CD4-positive, alpha-beta T cell (primary cell): ENCODE measurements around the gene CHST12. TPM values are rescaled to one million over a fixed set of nuclear protein-coding genes. Genes with fewer than 3 reads are reported as not detected.

Experiments
- ATAC-seq: fragments of 200-7000 bp; cut with Tn5 transposase; one replicate; pipeline ENCODE4 v1.10.0; 2022; ENCODE audit warnings: mild to moderate bottlenecking; ENCODE audit not compliant: poor library complexity
- CTCF ChIA-PET: fragments of 350-600 bp; sonication (Branson Sonifier 250); formaldehyde crosslinking; loops from one replicate; lab custom pipeline; 2021; ENCODE audit warnings: antibody characterized with exemption, inconsistent platforms; lab: Charles Lee
- POLR2A ChIA-PET: fragments of 350-600 bp; sonication (Branson Sonifier 250); formaldehyde crosslinking; loops from one replicate; lab custom pipeline; 2021; ENCODE audit warnings: antibody characterized with exemption, inconsistent platforms; lab: Charles Lee
- DNase-seq, 14 experiments: peaks; one replicate each; pipeline ENCODE4 v3.0.0-alpha.2; 2013 to 2020; ENCODE audit warnings: mixed read lengths in 2 of 14
- H3K27ac ChIP-seq, 2 donors: one replicate each; pipeline versions ENCODE4 v1.5.1 to v1.7.0; 2013; ENCODE audit warnings: low read length in 2 of 2, low read depth in 1 of 2, mild to moderate bottlenecking in 1 of 2
- H3K27me3 ChIP-seq, 2 experiments: 1 replicate in 1 of 2; 2 replicates in 1 of 2; pipeline versions ENCODE4 v1.6.1 to v1.7.0; 2013; ENCODE audit warnings: low read length in 2 of 2, control low read depth in 1 of 2, mild to moderate bottlenecking in 1 of 2, moderate library complexity in 1 of 2; ENCODE audit not compliant: insufficient read depth in 2 of 2, control insufficient read depth in 1 of 2
- H3K36me3 ChIP-seq: one replicate; pipeline ENCODE4 v1.6.1; 2013; ENCODE audit warnings: low read length, control low read depth; ENCODE audit not compliant: insufficient read depth
- H3K4me1 ChIP-seq: one replicate; pipeline ENCODE4 v1.6.1; 2013; ENCODE audit warnings: low read length, control low read depth; ENCODE audit not compliant: insufficient read depth
- H3K4me3 ChIP-seq: one replicate; pipeline ENCODE4 v1.5.1; 2013; ENCODE audit warnings: mild to moderate bottlenecking, low read length, moderate library complexity
- H3K9me3 ChIP-seq, 2 experiments: 1 replicate in 1 of 2; 2 replicates in 1 of 2; pipeline versions ENCODE4 v1.6.1 to v1.7.0; 2013; ENCODE audit warnings: low read length in 2 of 2, mild to moderate bottlenecking in 2 of 2, control low read depth in 1 of 2, moderate library complexity in 1 of 2; ENCODE audit not compliant: control insufficient read depth in 1 of 2, insufficient read depth in 1 of 2
- H3K27ac Mint-ChIP-seq: one replicate; pipeline ENCODE4 v1.8.0; 2020; ENCODE audit warnings: mixed read lengths
- H3K27me3 Mint-ChIP-seq: one replicate; pipeline ENCODE4 v1.8.0; 2021; ENCODE audit warnings: mixed read lengths
- H3K36me3 Mint-ChIP-seq: one replicate; pipeline ENCODE4 v1.8.0; 2021; ENCODE audit warnings: low read depth, mixed read lengths
- H3K4me1 Mint-ChIP-seq: one replicate; pipeline ENCODE4 v1.8.0; 2021; ENCODE audit warnings: low read depth, mixed read lengths
- H3K4me3 Mint-ChIP-seq: one replicate; pipeline ENCODE4 v1.8.0; 2020; ENCODE audit warnings: mild to moderate bottlenecking, mixed read lengths
- H3K9me3 Mint-ChIP-seq: one replicate; pipeline ENCODE4 v1.8.0; 2020; ENCODE audit warnings: mixed read lengths
- CTCF ChIP-seq: fragments of 200-600 bp; IDR thresholded peaks from one replicate; pipeline ENCODE4 v1.8.0; 2022; ENCODE audit warnings: antibody characterized with exemption, mild to moderate bottlenecking
- intact Hi-C, 2 experiments: fragments of 100-400 bp; cut with DNase I in 1 of 2; cut with micrococcal nuclease in 1 of 2; formaldehyde crosslinking; loops; one replicate each; pipeline versions ENCODE4 v1.15.1 to v1.9.0; 2023 to 2025; cut with DNase I, micrococcal nuclease
- polyA plus RNA-seq, 2 donors: library from polyadenylated mRNA; unstranded; fragments of 120-200 nt; gene quantifications; one replicate each; pipeline ENCODE4 v1.2.1, GENCODE V29; 2013
- total RNA-seq, 174 experiments: library from RNA in 2 of 174; stranded (reverse) in 2 of 174; gene quantifications; one replicate each; pipeline ENCODE4 v1.2.3 and lab custom pipeline; 2021 to 2026

The CHST12 gene
- 1 to 10 TPM; 6.6 to 8.6 TPM for total RNA-seq
- polyA plus RNA-seq (2013, experiment 1 of 2) = 20.1 TPM
- 21.8 TPM for polyA plus RNA-seq (2013, experiment 2 of 2)
- total RNA-seq (lab: John Stamatoyannopoulos, UW) = 2.9 to 90.6 (median 25.4) reads per million in 172 experiments

DNA sequence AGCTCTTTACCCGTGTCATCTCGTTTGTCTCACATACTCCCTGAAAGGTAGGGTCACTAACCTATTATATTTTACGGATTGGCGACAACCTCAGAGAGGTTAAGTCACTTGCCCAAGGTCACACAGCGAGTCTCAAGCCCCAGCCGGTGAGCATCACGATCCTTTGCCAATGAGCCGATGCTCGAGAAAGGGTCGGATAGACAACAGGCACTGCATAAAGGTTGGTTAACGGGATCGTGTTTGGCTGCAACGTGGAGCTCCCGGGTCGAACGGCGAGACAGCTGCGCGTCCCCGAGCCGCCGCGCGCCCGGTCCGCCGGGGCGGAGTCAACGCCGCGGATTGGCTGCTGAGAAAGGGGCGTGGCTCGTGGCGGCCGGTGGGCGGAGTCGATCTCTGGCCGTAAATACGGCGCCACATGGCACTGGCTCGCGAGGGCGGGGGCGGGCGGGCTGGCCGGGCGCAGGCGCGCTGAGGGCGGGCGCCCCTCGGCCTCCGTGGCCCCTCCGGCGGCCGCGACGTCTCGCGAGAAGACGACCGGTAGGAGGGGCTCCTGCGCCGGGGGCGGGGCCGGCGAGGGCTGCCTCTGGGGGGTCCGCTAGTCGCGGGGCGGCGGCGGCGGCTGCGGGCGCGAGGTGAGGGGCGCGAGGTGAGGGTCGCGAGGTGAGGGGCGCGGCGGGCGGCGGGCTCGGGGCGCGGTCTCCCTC lies at the start of gene CHST12:
Gene CHST12 (plus strand): TSS at position 598 of the 704 bp plus-strand sequence. CDS start 29,029 bp downstream, outside the sequence.
- POLR2A ChIA-PET = interaction anchor here (1.0 to 1.5 kb wide), 3 partner anchors 9 to 49 kb away, joined by 4 to 12 read pairs (median 7); partner anchors contain the start of gene EIF3B
- ATAC-seq (peak; percentile 76), DNase-seq (peak; percentile 90 to 99 (median 93))
- peak within 1 kb of the TSS; percentile 35 to 38 for H3K27ac ChIP-seq
- Mint-ChIP-seq H3K4me1 (peaks cover 54% of the 10 kb centered on the region), H3K27me3 (no peaks in the 10 kb centered on the region), H3K36me3 (no peaks in the 10 kb centered on the region), H3K4me3 (peak within 1 kb of the TSS; percentile 88), H3K9me3 (no peaks in the 10 kb centered on the region), H3K27ac (peak within 1 kb of the TSS; percentile 82)
- no peak for TF ChIP-seq CTCF
- H3K36me3 ChIP-seq = no peaks in the 10 kb centered on the region
- CTCF ChIA-PET = no interaction called here
- intact Hi-C loops = loop anchor here in 1 of 2 experiments (1.0 to 5.0 kb wide), 4 partner anchors 49 to 161 kb away; partner anchors contain the start of genes BRAT1, EIF3B, IQCE and MRM2
- no peaks in the 10 kb centered on the region for H3K9me3 ChIP-seq
- peaks cover 57% of the 10 kb centered on the region for H3K4me1 ChIP-seq
- H3K4me3 ChIP-seq = peak within 1 kb of the TSS; percentile 76
- no peaks in the 10 kb centered on the region for H3K27me3 ChIP-seq

DNA sequence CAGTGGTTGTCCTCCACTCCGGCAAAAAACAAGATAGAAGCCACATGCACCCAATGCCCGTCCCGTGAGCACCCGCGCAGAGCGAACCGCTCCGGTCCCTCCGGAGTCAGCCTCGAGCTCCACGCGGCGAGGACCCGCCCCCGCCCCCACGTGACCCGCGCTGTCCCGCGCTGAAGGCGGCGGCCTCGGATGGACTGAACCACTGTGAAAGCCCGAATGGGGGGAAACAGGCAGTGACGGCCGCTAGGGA lies 49.5 kb upstream of the CHST12 start:
- H3K27ac ChIP-seq = peak overlapping the region; percentile 99 to 100
- H3K27me3 ChIP-seq = no peaks in the 10 kb centered on the region
- ATAC-seq = peak; percentile 65
- peaks cover 32% of the 10 kb centered on the region for H3K4me1 Mint-ChIP-seq
- POLR2A ChIA-PET = interaction anchor here (0.7 to 2.1 kb wide), 24 partner anchors 11 to 822 kb away, joined by 3 to 27 read pairs (median 5); partner anchors contain the start of genes CHST12, MAD1L1, MRM2 and NUDT1
- H3K4me3 Mint-ChIP-seq = peak overlapping the region; percentile 91
- intact Hi-C loops = loop anchor here (1.0 to 5.0 kb wide), 4 partner anchors 40 to 203 kb away; partner anchors contain the start of genes SNX8 (in 2 of the 2), BRAT1 (in 1 of the 2), CHST12 (in 1 of the 2) and IQCE (in 1 of the 2)
- H3K36me3 Mint-ChIP-seq = peaks cover 22% of the 10 kb centered on the region
- peak in 13 of 14 experiments; percentile 84 to 96 (median 88) for DNase-seq
- no peaks in the 10 kb centered on the region for H3K9me3 ChIP-seq
- H3K9me3 Mint-ChIP-seq = no peaks in the 10 kb centered on the region
- H3K4me3 ChIP-seq = peak overlapping the region; percentile 64
- CTCF ChIA-PET = interaction anchor here (0.8 to 1.0 kb wide), 2 partner anchors 77 to 880 kb away, joined by 3 to 4 read pairs; no protein-coding TSS in a partner anchor
- peaks cover 48% of the 10 kb centered on the region for H3K4me1 ChIP-seq
- no peaks in the 10 kb centered on the region for H3K27me3 Mint-ChIP-seq
- peaks cover 10% of the 10 kb centered on the region for H3K36me3 ChIP-seq
- peak overlapping the region; percentile 100 for H3K27ac Mint-ChIP-seq
- no peak for TF ChIP-seq CTCF

GRCh38 chr7:2354186-2354938 lies 49.0 kb upstream of the CHST12 start, which contains the start of gene EIF3B:
EIF3B (plus strand) TSS chr7:2354827; CDS start chr7:2354922, 95 bp downstream.
- Histone ChIP-seq H3K36me3 (peaks cover 15% of the 10 kb centered on the region), H3K27ac (peak within 1 kb of the TSS; percentile 99 to 100), H3K4me3 (peak within 1 kb of the TSS; percentile 85), H3K9me3 (no peaks in the 10 kb centered on the region), H3K4me1 (peaks cover 53% of the 10 kb centered on the region), H3K27me3 (no peaks in the 10 kb centered on the region)
- Mint-ChIP-seq H3K27ac (peak within 1 kb of the TSS; percentile 100), H3K4me1 (peaks cover 37% of the 10 kb centered on the region), H3K9me3 (no peaks in the 10 kb centered on the region), H3K36me3 (peaks cover 27% of the 10 kb centered on the region), H3K27me3 (no peaks in the 10 kb centered on the region), H3K4me3 (peak within 1 kb of the TSS; percentile 92)
- ChIA-PET CTCF (interaction anchor here (0.8 to 1.0 kb wide), 2 partner anchors 77 to 880 kb away, joined by 3 to 4 read pairs; no protein-coding TSS in a partner anchor), POLR2A (interaction anchor here (0.7 to 2.1 kb wide), 24 partner anchors 11 to 822 kb away, joined by 3 to 27 read pairs (median 5); partner anchors contain the start of genes CHST12, MAD1L1, MRM2 and NUDT1)
- DNase-seq (peak; percentile 81 to 96 (median 88)), ATAC-seq (peak; percentile 86)
- TF ChIP-seq CTCF = no peak
- intact Hi-C loops = loop anchor here (1.0 to 5.0 kb wide), 4 partner anchors 40 to 203 kb away; partner anchors contain the start of genes SNX8 (in 2 of the 2), BRAT1 (in 1 of the 2), CHST12 (in 1 of the 2) and IQCE (in 1 of the 2)
